Astrocyte (in vitro differentiated cells and primary cell): ENCODE data around the gene ATRN. TPM values are rescaled to one million over a fixed set of nuclear protein-coding genes. Genes with fewer than 3 reads are reported as not detected.

ENCODE experiments used
- DNase-seq: peaks from one replicate; pipeline ENCODE4 v3.0.0-alpha.2; 2010; ENCODE audit warnings: low read depth
- FAIRE-seq: peaks from 2 replicates; lab custom pipeline; 2011; peaks lifted over from hg19 to GRCh38; lab: Jason Lieb, UNC
- H2AFZ ChIP-seq: 2 replicates; pipeline ENCODE4 v1.6.0; 2012; ENCODE audit warnings: low read depth, low read length, inconsistent platforms
- H3K27ac ChIP-seq: 2 replicates; pipeline ENCODE4 v1.5.1; 2011; ENCODE audit warnings: low read depth, low read length, inconsistent platforms
- H3K27me3 ChIP-seq: 2 replicates; pipeline ENCODE4 v1.6.0; 2011; ENCODE audit warnings: low read length, inconsistent platforms; ENCODE audit not compliant: insufficient read depth
- H3K36me3 ChIP-seq: 2 replicates; pipeline ENCODE4 v1.5.1; 2011; ENCODE audit warnings: low read length, inconsistent platforms; ENCODE audit not compliant: insufficient read depth
- H3K4me1 ChIP-seq: 2 replicates; pipeline ENCODE4 v1.5.1; 2011; ENCODE audit warnings: low read length, inconsistent platforms; ENCODE audit not compliant: insufficient read depth
- H3K4me2 ChIP-seq: 2 replicates; pipeline ENCODE4 v1.6.0; 2012; ENCODE audit warnings: low read length, inconsistent platforms
- H3K4me3 ChIP-seq: 2 replicates; pipeline ENCODE4 v1.5.1; 2011; ENCODE audit warnings: low read depth, mild to moderate bottlenecking, low read length, inconsistent platforms; ENCODE audit not compliant: insufficient read depth
- H3K79me2 ChIP-seq: 2 replicates; pipeline ENCODE4 v1.6.0; 2012; ENCODE audit warnings: mild to moderate bottlenecking, low read length, inconsistent platforms; ENCODE audit not compliant: insufficient read depth
- H3K9ac ChIP-seq: 2 replicates; pipeline ENCODE4 v1.6.0; 2012; ENCODE audit warnings: mild to moderate bottlenecking, low read length, inconsistent platforms
- H3K9me3 ChIP-seq: 2 replicates; pipeline ENCODE4 v1.5.1; 2012; ENCODE audit warnings: low read depth, mild to moderate bottlenecking, low read length, inconsistent platforms; ENCODE audit not compliant: insufficient read depth
- H4K20me1 ChIP-seq: 2 replicates; pipeline ENCODE4 v1.6.0; 2012; ENCODE audit warnings: low read length, inconsistent platforms; ENCODE audit not compliant: insufficient read depth
- H3K27ac Mint-ChIP-seq: one replicate; pipeline ENCODE4 v1.8.0; 2021; ENCODE audit warnings: mild to moderate bottlenecking, mixed read lengths; ENCODE audit not compliant: unreplicated experiment
- H3K27me3 Mint-ChIP-seq: one replicate; pipeline ENCODE4 v1.8.0; 2021; ENCODE audit warnings: low read depth, mixed read lengths; ENCODE audit not compliant: unreplicated experiment
- H3K36me3 Mint-ChIP-seq: one replicate; pipeline ENCODE4 v1.8.0; 2021; ENCODE audit warnings: low read depth, mixed read lengths; ENCODE audit not compliant: unreplicated experiment
- H3K4me1 Mint-ChIP-seq: one replicate; pipeline ENCODE4 v1.8.0; 2021; ENCODE audit warnings: low read depth, mixed read lengths; ENCODE audit not compliant: unreplicated experiment
- H3K4me3 Mint-ChIP-seq: one replicate; pipeline ENCODE4 v1.8.0; 2021; ENCODE audit warnings: mild to moderate bottlenecking, moderate library complexity, mixed read lengths; ENCODE audit not compliant: unreplicated experiment
- H3K9me3 Mint-ChIP-seq: one replicate; pipeline ENCODE4 v1.8.0; 2021; ENCODE audit warnings: mild to moderate bottlenecking, mixed read lengths; ENCODE audit not compliant: unreplicated experiment
- EZH2 ChIP-seq: IDR thresholded peaks from 2 replicates; pipeline ENCODE4 v1.6.1; 2012; ENCODE audit warnings: mild to moderate bottlenecking, low read length, inconsistent platforms; ENCODE audit not compliant: insufficient read depth
- total RNA-seq: library from RNA; stranded (reverse); gene quantifications from 2 replicates; pipeline ENCODE4 v1.2.1, GENCODE V29; 2021
- TF ChIP-seq, protein P1 (sequence below): IDR thresholded peaks from 2 replicates; pipeline ENCODE4 v1.5.1; 2011; ENCODE audit warnings: low read depth, mild to moderate bottlenecking, inconsistent platforms, low read length, moderate library complexity; ENCODE audit not compliant: insufficient read depth

Gene ATRN
- total RNA-seq, 1 donor from 2014 or later, result 33.8 TPM

DNA sequence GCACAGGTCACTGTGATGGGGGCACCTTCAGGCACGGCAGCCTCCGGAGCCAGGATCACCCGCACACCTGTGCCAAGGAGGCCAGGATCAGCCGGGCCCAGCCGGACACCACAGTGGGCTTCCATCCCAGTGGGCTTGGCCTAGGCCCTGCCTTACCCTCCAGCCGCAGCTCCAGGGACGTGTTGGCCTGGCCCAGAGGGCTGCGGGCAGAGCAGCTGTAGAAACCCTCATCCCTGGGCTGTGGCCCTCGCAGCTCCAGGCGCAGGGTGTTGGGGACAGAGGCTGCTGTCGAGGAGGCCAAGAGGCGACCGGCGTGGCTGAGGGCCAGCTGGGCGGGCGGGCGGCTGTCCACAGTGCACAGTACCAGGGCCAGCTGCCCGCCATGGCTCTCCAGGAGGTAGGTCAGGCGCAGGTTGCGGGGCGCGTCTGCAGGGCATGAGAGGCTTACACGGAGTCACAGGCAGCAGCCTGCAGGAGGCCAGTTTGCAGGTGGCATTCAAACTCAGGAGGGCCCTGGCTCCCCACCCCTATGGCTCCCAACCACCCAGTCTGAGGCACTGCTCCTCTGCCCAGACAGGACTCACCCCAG is 222.0 kb downstream of the ATRN start:
- FAIRE-seq (no peak), DNase-seq (no peak)
- H3K36me3 Mint-ChIP-seq, result no peaks in the 10 kb centered on the region
- no peak overlapping the region for H3K27ac Mint-ChIP-seq
- no peak overlapping the region for H3K9ac ChIP-seq
- no peak overlapping the region for H3K4me2 ChIP-seq
- no peaks in the 10 kb centered on the region for H3K79me2 ChIP-seq
- no peaks in the 10 kb centered on the region for H4K20me1 ChIP-seq
- H3K27me3 Mint-ChIP-seq, result peaks cover 23% of the 10 kb centered on the region
- no peak overlapping the region for H3K4me3 Mint-ChIP-seq
- no peaks in the 10 kb centered on the region for H3K4me1 ChIP-seq
- no peak overlapping the region for H3K4me3 ChIP-seq
- H3K9me3 Mint-ChIP-seq, result peaks cover 2% of the 10 kb centered on the region
- no peaks in the 10 kb centered on the region for H3K9me3 ChIP-seq
- H3K4me1 Mint-ChIP-seq, result no peaks in the 10 kb centered on the region
- H3K36me3 ChIP-seq, result no peaks in the 10 kb centered on the region
- H3K27ac ChIP-seq, result no peak overlapping the region
- H3K27me3 ChIP-seq, result no peaks in the 10 kb centered on the region
- no peak overlapping the region for H2AFZ ChIP-seq
- TF ChIP-seq, protein P1, sequence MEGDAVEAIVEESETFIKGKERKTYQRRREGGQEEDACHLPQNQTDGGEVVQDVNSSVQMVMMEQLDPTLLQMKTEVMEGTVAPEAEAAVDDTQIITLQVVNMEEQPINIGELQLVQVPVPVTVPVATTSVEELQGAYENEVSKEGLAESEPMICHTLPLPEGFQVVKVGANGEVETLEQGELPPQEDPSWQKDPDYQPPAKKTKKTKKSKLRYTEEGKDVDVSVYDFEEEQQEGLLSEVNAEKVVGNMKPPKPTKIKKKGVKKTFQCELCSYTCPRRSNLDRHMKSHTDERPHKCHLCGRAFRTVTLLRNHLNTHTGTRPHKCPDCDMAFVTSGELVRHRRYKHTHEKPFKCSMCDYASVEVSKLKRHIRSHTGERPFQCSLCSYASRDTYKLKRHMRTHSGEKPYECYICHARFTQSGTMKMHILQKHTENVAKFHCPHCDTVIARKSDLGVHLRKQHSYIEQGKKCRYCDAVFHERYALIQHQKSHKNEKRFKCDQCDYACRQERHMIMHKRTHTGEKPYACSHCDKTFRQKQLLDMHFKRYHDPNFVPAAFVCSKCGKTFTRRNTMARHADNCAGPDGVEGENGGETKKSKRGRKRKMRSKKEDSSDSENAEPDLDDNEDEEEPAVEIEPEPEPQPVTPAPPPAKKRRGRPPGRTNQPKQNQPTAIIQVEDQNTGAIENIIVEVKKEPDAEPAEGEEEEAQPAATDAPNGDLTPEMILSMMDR, result no peak
- no peak for TF ChIP-seq EZH2

DNA sequence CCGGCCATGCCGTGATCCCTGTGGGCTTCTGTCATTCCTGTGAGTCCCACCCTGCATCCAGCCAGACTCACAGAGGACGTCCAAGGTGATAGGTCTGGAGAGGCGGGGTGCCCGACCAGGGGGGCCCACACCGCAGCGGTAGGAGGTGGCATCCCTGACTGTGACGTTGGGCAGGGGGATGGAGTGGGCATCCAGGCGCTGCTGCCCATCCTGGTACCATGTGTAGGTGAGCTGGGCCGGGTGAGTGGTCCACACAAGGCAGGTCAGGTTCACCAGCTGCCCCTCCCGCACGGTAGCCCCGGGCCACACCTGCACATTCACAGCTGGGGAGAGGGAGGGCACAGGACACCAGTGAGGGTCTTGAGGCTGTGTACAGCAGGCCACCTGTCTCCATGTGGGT is 222.6 kb downstream of the ATRN start:
- no peaks in the 10 kb centered on the region for H3K9me3 ChIP-seq
- no peak overlapping the region for H3K9ac ChIP-seq
- no peaks in the 10 kb centered on the region for H3K79me2 ChIP-seq
- no peaks in the 10 kb centered on the region for H3K27me3 ChIP-seq
- no peak overlapping the region for H2AFZ ChIP-seq
- no peaks in the 10 kb centered on the region for H3K36me3 Mint-ChIP-seq
- FAIRE-seq (no peak), DNase-seq (no peak)
- no peaks in the 10 kb centered on the region for H3K36me3 ChIP-seq
- no peak overlapping the region for H3K27ac ChIP-seq
- H3K4me3 ChIP-seq, result no peak overlapping the region
- H3K27ac Mint-ChIP-seq, result no peak overlapping the region
- no peaks in the 10 kb centered on the region for H3K4me1 ChIP-seq
- peaks cover 24% of the 10 kb centered on the region for H3K27me3 Mint-ChIP-seq
- no peak overlapping the region for H3K4me3 Mint-ChIP-seq
- no peak overlapping the region for H3K4me2 ChIP-seq
- peaks cover 2% of the 10 kb centered on the region for H3K9me3 Mint-ChIP-seq
- H4K20me1 ChIP-seq, result no peaks in the 10 kb centered on the region
- TF ChIP-seq, protein P1, result no peak
- no peak for TF ChIP-seq EZH2
- no peaks in the 10 kb centered on the region for H3K4me1 Mint-ChIP-seq

DNA sequence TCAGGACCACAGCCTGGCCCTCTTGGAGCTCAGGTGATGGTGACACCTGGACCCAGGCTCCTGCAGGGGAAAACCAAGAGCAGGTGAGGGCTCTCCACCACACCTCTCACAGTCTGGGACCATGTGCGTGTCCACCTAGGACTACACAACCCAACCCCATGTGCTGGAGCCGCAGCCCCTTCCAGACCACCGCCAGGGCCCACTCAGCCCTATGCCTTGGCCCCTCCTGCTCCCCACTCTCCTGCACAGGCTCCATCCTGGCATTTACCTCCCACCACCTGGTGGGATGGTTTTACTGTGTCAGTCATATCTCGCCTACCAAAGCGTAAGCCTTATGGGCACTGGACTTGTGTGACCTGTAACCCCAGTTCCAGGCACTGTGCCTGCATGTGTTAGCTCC is 224.0 kb downstream of the ATRN start:
- no peaks in the 10 kb centered on the region for H3K4me1 Mint-ChIP-seq
- no peak for FAIRE-seq

More for the DNA sequence above, 224.0 kb downstream of the ATRN start:
- Mint-ChIP-seq H3K9me3 (peaks cover 2% of the 10 kb centered on the region), H3K36me3 (no peaks in the 10 kb centered on the region), H3K4me3 (no peak overlapping the region), H3K27me3 (peaks cover 24% of the 10 kb centered on the region), H3K27ac (no peak overlapping the region)
- Histone ChIP-seq H3K4me1 (no peaks in the 10 kb centered on the region), H3K36me3 (no peaks in the 10 kb centered on the region), H2AFZ (no peak overlapping the region), H3K27ac (no peak overlapping the region), H3K79me2 (no peaks in the 10 kb centered on the region), H3K9ac (no peak overlapping the region), H3K27me3 (no peaks in the 10 kb centered on the region), H3K4me2 (no peak overlapping the region), H4K20me1 (no peaks in the 10 kb centered on the region), H3K9me3 (no peaks in the 10 kb centered on the region), H3K4me3 (no peak overlapping the region)
- DNase-seq, result no peak
- TF ChIP-seq, protein P1, result no peak
- no peak for TF ChIP-seq EZH2
